ENCODE data around the gene NECTIN2.
"Not testable (repeated sequence)": the region's sequence is repeated elsewhere in the genome, so short reads cannot be mapped to it uniquely, and the experiment has no call there.

NECTIN2 gene

DNA sequence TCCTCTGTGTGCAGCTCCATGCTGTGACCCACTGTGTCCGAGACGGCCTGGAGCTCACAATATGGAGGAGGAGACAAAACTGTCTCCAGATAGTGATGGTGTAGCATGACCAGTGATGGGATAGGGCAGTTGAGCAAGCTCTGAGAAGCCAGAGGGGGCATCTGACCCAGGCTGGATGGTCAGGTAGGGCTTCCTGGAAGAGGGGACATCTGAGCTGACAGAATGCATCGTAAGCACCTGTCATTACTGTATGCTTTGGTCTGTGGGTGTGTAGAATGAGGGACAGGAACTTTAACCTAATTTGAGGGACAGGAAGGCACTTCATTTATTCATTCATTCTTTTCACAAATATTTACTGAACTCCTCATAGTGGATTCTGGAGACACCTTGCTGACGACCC lies 38.5 kb downstream of the NECTIN2 start:
- DNase-seq (ENCODE audit: low spot score): no peak

DNA sequence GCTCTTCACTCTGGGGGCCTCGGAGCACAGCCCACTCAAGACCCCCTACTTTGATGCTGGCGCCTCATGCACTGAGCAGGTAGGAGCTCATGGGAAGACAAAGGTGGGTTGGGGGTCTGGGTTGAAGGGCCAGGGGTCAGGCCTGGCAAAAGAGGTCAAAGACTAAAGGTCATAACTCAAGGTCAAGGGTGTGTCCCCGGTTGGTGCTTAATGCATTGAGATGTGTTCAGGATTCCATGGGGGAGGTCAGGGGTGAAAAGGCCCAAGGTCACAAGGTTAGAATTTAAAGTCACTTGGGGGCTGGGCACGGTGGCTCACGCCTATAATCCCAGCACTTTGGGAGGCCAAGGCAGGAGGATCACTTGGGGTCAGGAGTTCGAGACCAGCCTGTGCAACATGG lies 40.0 kb downstream of the NECTIN2 start:
- no peak for DNase-seq (ENCODE audit: low spot score)

DNA sequence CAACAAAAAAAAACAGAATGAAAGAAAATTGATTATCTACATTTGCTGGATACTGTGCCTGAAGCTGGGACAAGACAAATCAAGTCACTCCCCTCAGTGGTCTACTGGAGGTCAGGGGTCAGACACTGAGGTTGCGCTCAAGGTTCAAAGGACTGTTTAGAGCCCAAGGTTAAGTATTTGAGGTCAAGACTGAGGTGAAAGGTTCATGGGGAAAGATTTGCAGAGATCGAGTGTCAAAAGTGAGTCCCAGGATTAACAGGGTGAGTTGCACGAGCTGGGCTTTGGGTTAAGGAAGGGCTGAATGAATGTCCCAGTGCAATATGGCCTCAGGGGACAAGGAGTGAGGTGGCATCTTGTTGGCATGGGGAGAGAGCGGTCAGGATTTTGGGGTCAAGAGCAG lies 41.6 kb downstream of the NECTIN2 start:
- no peak for DNase-seq (ENCODE audit: low spot score)

DNA sequence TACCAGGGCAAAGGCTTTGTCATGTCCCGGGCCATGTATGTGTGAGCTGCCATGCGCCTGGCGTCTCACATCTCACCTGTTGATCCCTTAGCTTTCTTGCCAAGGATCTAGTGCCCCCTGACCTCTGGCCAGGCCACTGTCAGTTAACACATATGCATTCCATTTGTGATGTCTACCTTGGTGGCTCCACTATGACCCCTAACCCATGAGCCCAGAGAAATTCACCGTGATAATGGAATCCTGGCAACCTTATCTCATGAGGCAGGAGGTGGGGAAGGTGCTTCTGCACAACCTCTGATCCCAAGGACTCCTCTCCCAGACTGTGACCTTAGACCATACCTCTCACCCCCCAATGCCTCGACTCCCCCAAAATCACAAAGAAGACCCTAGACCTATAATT lies 42.2 kb downstream of the NECTIN2 start:
- DNase-seq (ENCODE audit: low spot score): not testable (repeated sequence)

DNA sequence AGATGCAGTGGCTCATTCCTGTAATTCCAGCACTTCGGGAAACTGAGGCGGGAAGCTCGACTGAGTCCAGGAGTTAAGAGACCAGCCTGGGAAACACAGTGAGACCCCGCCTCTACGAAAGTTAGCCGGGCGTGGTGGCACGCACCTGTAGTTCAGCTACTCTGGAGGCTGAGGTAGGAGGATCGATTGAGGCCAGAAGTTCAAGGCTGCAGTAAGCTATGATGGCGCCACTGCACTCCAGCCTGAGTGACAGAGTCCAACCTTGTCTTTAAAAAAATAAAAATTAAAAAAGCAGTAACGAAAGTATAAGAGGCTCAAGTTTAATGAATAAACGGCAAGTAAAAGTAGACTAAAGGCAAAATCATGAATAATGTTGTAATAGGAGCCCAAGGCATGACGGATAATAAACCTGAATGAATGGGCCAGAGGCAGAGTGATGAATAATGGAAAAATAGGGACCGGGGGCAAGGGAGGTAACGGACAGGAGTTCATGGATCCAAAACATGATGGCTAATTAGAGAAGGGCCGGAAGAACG lies 43.8 kb downstream of the NECTIN2 start:
- no peak for DNase-seq (ENCODE audit: low spot score)

DNA sequence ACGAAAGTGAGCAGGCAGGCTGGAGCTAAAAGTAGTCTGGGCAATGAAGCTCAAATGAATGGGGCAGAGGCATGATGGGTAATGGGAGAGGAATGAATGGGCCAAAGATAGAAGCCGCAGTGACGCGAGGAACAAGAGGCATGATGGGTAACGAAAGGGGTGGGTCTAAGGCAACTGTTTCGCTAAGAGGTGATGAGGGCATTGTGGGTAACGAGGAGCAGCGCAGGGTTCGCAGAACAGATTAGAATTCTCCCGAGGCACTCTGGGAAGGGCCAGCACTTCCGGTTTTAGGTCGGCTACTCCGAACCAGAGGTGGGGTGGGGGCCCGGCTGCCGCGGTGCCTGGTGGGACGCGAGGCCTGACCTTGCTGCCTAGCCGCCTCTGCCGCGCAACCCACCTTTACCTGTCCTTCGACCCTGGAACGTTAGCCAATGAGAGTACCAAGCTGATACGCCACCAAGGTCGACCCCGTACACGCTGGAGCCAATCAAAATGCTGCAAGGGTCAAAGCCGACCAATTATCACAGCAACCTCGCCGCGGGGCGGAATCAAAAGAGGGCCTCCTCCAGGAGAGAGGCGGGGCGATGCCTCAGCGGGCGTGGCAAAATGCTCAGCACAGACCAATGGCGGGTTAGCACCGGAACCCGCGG lies 44.4 kb downstream of the NECTIN2 start:
- peak; percentile 100 for DNase-seq (ENCODE audit: low spot score)

DNA sequence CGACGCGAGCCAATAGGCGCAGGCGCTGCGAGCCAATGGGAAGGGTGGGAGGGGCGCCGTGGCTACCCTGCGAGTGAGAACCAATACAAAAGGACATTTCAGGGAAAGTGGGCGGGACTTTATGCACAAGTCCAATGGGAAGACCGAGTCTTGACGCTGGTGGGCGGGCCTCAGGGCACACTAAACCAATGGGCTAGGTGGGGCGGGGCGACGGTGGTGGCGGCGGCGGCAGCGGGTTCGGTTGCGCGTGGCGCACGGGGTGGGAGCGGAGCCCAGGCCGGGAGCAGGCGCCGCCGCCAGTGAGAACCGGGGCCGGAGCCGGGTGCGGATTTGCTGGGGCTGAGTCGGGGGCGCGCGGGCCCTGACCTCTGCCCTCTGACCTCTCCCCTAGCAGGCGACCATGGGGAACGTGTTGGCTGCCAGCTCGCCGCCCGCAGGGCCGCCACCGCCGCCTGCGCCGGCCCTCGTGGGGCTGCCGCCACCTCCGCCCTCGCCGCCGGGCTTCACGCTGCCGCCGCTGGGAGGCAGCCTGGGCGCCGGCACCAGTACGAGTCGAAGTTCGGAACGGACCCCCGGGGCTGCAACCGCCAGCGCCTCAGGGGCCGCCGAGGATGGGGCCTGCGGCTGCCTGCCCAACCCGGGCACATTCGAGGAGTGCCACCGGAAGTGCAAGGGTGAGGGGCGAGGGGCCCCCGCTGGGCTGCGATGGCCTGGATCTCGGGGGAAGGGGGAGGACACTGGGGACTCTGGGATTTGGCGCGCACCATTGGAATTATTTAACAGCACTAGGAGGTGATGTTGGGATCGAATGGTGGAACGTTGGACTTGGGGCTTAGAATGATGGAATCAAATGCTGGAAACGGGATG lies 45.2 kb downstream of the NECTIN2 start, which contains the start of gene TOMM40:
TOMM40 (plus strand) TSS at position 239 of the 867 bp plus-strand sequence; CDS start at position 401, 162 bp downstream.
- DNase-seq (ENCODE audit: low spot score): no peak

DNA sequence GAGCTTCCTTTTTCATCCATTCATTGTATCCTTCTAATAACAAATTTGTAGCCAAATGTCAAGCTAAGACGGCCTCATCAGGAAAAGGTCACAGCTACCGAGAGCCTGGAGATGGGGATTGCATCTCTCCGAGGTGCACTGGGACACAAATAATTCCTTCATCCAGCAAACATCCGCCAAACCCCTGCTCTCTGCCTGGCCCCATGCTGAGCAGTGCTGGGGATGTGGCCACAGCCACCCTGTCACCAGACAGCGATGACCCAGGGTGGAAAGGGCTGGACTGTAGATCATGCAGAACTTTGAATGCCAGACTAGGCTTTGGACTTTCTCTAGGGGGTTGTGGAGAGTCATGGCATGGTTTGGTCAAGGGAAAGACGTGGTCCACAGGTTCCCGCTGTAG lies 46.8 kb downstream of the NECTIN2 start:
- no peak for DNase-seq (ENCODE audit: low spot score)

DNA sequence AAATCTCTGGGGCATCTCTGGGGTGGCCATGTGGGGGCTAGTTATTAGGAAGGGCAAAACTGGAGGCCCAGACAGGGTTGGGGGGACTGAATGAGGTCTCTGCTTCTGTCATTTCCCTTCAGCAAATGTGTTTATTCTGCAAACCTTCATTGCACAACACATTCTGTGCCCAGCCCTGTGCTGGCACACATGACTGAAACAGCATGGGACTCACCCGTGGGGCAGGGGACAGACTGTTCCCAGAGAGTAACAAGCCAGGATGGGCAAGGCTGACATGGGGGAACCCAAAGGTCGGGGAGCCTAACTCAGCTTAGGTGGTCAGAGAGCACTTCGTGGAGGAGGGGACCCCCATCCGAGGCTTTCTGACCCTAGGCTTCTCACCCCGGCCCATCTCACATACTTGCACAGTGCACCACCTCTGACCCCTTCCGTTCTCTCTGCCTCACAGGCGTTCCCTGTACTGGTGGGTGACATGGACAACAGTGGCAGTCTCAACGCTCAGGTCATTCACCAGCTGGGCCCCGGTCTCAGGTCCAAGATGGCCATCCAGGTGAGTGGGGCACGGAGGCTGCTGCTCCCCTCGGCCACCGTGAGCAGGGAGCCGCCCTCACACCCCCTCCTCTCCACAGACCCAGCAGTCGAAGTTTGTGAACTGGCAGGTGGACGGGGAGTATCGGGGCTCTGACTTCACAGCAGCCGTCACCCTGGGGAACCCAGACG lies 47.4 kb downstream of the NECTIN2 start:
- DNase-seq (ENCODE audit: low spot score): no peak

DNA sequence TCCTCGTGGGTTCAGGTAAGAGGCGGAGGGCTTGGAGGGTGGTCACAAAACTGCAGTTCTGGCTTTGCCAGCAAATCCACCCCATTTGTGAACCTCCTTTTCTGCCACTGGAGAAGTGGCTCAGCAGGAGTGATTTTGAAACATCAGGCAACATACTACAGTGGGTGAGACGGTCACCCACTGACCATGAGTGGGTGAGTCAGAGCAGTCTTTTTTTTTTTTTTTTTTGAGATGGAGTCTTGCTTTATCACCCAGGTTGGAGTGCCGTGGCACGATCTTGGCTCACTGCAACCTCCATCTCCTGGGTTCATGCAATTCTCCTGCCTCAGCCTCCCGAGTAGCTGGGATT lies 47.9 kb downstream of the NECTIN2 start:
- no peak for DNase-seq (ENCODE audit: low spot score)

DNA sequence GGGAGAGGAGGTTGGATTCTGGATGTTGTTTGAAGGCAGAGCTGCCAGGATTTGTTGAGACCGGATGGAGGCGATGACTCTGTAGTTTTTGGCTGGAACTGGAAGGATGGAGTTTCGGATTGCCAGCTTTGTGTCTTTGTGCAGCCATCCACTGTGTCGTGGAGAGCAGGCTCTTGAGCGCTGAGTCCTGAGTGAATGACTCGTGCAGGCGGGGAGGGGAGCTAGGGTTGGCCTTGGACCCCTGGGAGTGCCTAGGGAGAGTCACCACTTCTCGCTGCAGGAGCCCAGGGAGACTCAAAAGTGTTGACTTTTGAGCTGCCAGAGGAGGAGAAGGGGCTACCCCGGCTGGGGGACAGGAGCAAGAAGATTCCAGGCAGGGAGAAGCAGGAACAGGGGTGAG lies 48.8 kb downstream of the NECTIN2 start:
- DNase-seq (ENCODE audit: low spot score): no peak

DNA sequence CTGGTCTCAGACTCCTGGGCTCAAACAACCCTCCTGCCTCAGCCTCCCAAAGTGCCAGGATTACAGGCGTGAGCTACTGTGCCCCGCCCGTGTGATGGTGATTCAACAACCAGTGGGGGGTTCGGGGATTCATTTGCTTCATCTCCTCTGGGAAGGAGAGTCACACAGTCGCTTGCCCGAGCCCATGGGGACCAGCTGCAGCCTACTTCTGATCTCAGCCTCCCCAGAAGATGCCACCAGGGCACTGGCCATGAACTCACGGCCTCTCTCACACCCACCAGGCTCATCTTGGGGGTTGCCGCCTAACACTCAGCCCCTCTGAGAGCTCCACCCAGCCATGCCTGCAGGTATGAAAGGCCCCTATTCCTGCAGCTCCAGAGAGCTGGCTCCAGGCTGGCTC lies 51.7 kb downstream of the NECTIN2 start:
- no peak for DNase-seq (ENCODE audit: low spot score)

DNA sequence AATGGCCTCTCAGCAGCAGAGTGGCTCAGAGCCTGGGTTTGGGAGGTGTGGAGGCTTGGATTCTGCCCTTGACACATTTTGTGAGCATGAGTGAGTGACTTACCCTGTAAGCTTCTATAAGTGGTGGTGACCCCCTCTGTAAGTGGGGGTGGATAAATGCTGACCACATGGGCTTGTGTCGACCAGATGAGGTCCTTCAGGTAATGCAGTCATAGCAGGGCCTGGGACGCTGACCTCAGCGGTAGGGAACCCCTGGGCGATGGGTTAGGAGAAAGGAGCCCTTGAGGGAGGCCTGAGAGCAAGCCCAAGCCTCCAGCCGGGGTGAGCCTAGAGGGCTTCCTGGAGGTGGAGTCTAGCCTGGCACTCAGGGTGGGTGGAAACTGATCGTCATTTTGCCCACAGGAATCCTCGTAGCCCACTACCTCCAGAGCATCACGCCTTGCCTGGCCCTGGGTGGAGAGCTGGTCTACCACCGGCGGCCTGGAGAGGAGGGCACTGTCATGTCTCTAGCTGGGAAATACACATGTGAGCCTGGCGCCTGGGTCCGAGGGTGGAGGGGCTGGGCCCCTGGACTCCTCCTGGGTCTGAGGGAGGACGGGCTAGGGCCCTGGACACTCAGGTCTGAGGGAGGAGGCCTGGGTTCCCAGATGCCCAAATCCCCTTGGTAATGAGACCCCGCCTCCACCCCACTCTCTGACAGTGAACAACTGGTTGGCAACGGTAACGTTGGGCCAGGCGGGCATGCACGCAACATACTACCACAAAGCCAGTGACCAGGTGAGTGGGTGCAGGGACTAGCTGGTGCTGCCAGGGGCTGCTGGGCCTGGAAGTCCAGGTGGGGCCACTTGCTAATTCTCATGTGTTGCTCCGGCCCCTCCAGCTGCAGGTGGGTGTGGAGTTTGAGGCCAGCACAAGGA lies 54.5 kb downstream of the NECTIN2 start:
- no peak for DNase-seq (ENCODE audit: low spot score)

DNA sequence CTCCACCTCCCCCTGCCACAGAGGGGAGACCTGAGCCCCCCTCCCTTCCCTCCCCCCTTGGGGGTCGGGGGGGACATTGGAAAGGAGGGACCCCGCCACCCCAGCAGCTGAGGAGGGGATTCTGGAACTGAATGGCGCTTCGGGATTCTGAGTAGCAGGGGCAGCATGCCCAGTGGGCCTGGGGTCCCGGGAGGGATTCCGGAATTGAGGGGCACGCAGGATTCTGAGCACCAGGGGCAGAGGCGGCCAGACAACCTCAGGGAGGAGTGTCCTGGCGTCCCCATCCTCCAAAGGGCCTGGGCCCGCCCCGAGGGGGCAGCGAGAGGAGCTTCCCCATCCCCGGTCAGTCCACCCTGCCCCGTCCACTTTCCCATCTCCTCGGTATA lies 57.1 kb downstream of the NECTIN2 start:
- DNase-seq (ENCODE audit: low spot score): no peak

DNA sequence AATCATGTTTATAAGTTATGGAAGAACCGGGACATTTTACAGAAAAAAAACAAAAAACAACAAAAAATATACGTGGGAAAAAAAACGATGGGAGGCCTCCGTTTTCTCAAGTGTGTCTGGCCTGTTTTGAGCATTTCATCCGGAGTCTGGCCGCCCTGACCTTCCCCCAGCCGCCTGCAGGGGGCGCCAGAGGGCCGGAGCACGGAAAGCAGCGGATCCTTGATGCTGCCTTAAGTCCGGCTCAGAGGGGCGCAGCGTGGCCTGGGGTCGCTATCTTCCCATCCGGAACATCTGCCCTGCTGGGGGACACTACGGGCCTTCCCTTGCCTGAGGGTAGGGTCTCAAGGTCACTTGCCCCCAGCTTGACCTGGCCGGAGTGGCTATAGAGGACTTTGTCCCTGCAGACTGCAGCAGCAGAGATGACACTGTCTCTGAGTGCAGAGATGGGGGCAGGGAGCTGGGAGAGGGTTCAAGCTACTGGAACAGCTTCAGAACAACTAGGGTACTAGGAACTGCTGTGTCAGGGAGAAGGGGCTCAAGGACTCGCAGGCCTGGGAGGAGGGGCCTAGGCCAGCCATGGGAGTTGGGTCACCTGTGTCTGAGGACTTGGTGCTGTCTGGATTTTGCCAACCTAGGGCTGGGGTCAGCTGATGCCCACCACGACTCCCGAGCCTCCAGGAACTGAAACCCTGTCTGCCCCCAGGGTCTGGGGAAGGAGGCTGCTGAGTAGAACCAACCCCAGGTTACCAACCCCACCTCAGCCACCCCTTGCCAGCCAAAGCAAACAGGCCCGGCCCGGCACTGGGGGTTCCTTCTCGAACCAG lies 57.7 kb downstream of the NECTIN2 start:
- DNase-seq (ENCODE audit: low spot score): peak; percentile 76

DNA sequence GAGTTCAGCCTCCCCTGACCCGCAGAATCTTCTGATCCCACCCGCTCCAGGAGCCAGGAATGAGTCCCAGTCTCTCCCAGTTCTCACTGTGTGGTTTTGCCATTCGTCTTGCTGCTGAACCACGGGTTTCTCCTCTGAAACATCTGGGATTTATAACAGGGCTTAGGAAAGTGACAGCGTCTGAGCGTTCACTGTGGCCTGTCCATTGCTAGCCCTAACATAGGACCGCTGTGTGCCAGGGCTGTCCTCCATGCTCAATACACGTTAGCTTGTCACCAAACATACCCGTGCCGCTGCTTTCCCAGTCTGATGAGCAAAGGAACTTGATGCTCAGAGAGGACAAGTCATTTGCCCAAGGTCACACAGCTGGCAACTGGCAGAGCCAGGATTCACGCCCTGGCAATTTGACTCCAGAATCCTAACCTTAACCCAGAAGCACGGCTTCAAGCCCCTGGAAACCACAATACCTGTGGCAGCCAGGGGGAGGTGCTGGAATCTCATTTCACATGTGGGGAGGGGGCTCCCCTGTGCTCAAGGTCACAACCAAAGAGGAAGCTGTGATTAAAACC lies 58.4 kb downstream of the NECTIN2 start:
- no peak for DNase-seq (ENCODE audit: low spot score)

DNA sequence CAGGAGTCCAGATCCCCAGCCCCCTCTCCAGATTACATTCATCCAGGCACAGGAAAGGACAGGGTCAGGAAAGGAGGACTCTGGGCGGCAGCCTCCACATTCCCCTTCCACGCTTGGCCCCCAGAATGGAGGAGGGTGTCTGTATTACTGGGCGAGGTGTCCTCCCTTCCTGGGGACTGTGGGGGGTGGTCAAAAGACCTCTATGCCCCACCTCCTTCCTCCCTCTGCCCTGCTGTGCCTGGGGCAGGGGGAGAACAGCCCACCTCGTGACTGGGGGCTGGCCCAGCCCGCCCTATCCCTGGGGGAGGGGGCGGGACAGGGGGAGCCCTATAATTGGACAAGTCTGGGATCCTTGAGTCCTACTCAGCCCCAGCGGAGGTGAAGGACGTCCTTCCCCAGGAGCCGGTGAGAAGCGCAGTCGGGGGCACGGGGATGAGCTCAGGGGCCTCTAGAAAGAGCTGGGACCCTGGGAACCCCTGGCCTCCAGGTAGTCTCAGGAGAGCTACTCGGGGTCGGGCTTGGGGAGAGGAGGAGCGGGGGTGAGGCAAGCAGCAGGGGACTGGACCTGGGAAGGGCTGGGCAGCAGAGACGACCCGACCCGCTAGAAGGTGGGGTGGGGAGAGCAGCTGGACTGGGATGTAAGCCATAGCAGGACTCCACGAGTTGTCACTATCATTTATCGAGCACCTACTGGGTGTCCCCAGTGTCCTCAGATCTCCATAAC lies 59.5 kb downstream of the NECTIN2 start, which contains the start of gene APOE:
APOE (plus strand) TSS at position 360 of the 724 bp plus-strand sequence. CDS start 829 bp downstream, outside the sequence.
- DNase-seq (ENCODE audit: low spot score): no peak

DNA sequence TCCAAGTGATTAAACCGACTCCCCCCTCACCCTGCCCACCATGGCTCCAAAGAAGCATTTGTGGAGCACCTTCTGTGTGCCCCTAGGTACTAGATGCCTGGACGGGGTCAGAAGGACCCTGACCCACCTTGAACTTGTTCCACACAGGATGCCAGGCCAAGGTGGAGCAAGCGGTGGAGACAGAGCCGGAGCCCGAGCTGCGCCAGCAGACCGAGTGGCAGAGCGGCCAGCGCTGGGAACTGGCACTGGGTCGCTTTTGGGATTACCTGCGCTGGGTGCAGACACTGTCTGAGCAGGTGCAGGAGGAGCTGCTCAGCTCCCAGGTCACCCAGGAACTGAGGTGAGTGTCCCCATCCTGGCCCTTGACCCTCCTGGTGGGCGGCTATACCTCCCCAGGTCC lies 61.5 kb downstream of the NECTIN2 start:
- no peak for DNase-seq (ENCODE audit: low spot score)

DNA sequence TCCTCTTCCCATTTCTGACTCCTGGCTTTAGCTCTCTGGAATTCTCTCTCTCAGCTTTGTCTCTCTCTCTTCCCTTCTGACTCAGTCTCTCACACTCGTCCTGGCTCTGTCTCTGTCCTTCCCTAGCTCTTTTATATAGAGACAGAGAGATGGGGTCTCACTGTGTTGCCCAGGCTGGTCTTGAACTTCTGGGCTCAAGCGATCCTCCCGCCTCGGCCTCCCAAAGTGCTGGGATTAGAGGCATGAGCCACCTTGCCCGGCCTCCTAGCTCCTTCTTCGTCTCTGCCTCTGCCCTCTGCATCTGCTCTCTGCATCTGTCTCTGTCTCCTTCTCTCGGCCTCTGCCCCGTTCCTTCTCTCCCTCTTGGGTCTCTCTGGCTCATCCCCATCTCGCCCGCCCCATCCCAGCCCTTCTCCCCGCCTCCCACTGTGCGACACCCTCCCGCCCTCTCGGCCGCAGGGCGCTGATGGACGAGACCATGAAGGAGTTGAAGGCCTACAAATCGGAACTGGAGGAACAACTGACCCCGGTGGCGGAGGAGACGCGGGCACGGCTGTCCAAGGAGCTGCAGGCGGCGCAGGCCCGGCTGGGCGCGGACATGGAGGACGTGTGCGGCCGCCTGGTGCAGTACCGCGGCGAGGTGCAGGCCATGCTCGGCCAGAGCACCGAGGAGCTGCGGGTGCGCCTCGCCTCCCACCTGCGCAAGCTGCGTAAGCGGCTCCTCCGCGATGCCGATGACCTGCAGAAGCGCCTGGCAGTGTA lies 62.2 kb downstream of the NECTIN2 start:
- DNase-seq (ENCODE audit: low spot score): no peak

Measured in CD4-positive, alpha-beta T cell treated with Interleukin-2 at 100 ng/mL for 4 hours (primary cell).